Prostate gland (tissue), 2 donors: ENCODE data around the gene ADAMTSL2. TPM values are rescaled to one million over a fixed set of nuclear protein-coding genes. Genes with fewer than 3 reads are reported as not detected.
A peak's percentile ranks its signal among the peaks of the same experiment; 100 is the strongest.

Experiments
- DNase-seq: peaks from one replicate; pipeline ENCODE4 v3.0.0-alpha.2; 2019; ENCODE audit warnings: low spot score
- H3K27ac ChIP-seq, 2 donors: fragments of 200-600 bp; sonication (generic); 2 replicates each; pipeline ENCODE4 v1.5.1; 2017 to 2019
- H3K27me3 ChIP-seq: fragments of 200-600 bp; sonication (generic); replicated peaks from 2 replicates; pipeline ENCODE4 v1.5.1; 2019; ENCODE audit not compliant: insufficient read depth
- H3K36me3 ChIP-seq, 2 donors: fragments of 200-600 bp; sonication (generic); 1 replicate in 1 of 2; 2 replicates in 1 of 2; pipeline versions ENCODE4 v1.5.1 to v1.8.1; 2017 to 2019
- H3K4me1 ChIP-seq: fragments of 200-600 bp; sonication (generic); replicated peaks from 2 replicates; pipeline ENCODE4 v1.5.1; 2019
- H3K4me3 ChIP-seq, 2 donors: fragments of 200-600 bp; sonication (generic); 2 replicates each; pipeline ENCODE4 v1.5.1; 2017 to 2019
- H3K9me3 ChIP-seq: fragments of 200-600 bp; sonication (generic); 2 replicates; pipeline ENCODE4 v1.5.1; 2017
- POLR2A ChIP-seq: fragments of 450-650 bp; IDR thresholded peaks from one replicate; pipeline ENCODE4 v1.6.1; 2016; ENCODE audit warnings: antibody characterized with exemption, mild to moderate bottlenecking
- POLR2AphosphoS5 ChIP-seq: sonication (generic); formaldehyde crosslinking; IDR thresholded peaks from one replicate; pipeline ENCODE4 v1.6.1; 2017; ENCODE audit warnings: antibody characterized with exemption
- WGBS: methylation state at CpG from one replicate; pipeline ENCODE4 v1.1.5; 2018; 5-methylcytosine and 5-hydroxymethylcytosine counted together
- intact Hi-C: fragments of 100-400 bp; cut with DNase I; formaldehyde crosslinking; loops from one replicate; pipeline ENCODE4 v1.14.2; 2022
- total RNA-seq, 2 donors: library from RNA; depleted of rRNA; stranded (reverse); fragments of >200 nt; gene quantifications; one replicate each; pipeline ENCODE4 v1.1.0, GENCODE V29; 2016
- TF ChIP-seq, protein P1 (sequence below), 4 experiments: fragments of 200-600 bp in 2 of 4; fragments of 450-650 bp in 2 of 4; sonication (generic) in 2 of 4; IDR thresholded peaks; 1 replicate in 3 of 4; 2 replicates in 1 of 4; pipeline ENCODE4 v1.5.1; 2016 to 2019; ENCODE audit warnings: antibody characterized with exemption in 4 of 4, mild to moderate bottlenecking in 2 of 4, moderate library complexity in 2 of 4

The ADAMTSL2 gene
- total RNA-seq, 2 donors from 2014 or later = 1.6 to 11.6 TPM

GRCh38 chr9:133525677-133526076, 8.8 kb upstream of the ADAMTSL2 start:
- WGBS = 12% methylated on average over 8 of the region's 8 CpGs
- H3K4me3 ChIP-seq = no peak overlapping the region
- peaks cover 6% of the 10 kb centered on the region for H3K4me1 ChIP-seq
- no peaks in the 10 kb centered on the region for H3K36me3 ChIP-seq
- peak; percentile 65 for DNase-seq
- intact Hi-C loops = no loop called here
- H3K9me3 ChIP-seq = no peaks in the 10 kb centered on the region
- H3K27me3 ChIP-seq = peaks cover 5% of the 10 kb centered on the region
- TF ChIP-seq POLR2A (no peak), POLR2AphosphoS5 (peak; percentile 62)
- no peak overlapping the region for H3K27ac ChIP-seq

DNA sequence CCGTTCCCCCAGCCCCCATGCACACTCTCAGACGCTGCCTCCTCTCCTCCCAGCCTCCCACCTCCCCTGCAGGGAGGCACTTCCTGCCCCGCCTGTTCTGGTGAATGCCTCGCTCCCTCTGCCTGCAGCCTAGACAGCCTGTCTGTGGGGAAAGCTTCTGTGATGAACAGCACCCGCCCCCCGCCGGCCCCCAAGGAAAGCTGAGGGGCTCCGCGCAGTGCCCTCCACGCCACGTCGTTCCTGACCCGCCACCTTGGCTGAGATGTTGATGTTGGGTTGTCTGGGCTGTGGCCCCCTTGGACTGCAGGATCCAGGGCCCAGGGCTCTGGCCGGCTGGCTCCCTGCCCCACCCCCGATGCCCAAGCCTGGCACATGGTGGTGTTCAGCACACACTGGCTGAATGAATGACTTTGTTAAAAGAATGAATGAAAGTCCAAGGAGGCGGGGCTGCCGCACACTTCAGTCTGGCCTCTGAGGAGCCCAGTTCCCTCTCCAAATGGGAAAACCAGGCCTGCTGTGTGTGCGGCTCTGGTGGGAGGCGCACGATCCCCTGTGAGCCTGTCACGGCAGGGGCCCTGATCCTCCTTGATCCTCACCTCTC, 7.7 kb upstream of the ADAMTSL2 start:
- DNase-seq = no peak
- TF ChIP-seq, protein P1, sequence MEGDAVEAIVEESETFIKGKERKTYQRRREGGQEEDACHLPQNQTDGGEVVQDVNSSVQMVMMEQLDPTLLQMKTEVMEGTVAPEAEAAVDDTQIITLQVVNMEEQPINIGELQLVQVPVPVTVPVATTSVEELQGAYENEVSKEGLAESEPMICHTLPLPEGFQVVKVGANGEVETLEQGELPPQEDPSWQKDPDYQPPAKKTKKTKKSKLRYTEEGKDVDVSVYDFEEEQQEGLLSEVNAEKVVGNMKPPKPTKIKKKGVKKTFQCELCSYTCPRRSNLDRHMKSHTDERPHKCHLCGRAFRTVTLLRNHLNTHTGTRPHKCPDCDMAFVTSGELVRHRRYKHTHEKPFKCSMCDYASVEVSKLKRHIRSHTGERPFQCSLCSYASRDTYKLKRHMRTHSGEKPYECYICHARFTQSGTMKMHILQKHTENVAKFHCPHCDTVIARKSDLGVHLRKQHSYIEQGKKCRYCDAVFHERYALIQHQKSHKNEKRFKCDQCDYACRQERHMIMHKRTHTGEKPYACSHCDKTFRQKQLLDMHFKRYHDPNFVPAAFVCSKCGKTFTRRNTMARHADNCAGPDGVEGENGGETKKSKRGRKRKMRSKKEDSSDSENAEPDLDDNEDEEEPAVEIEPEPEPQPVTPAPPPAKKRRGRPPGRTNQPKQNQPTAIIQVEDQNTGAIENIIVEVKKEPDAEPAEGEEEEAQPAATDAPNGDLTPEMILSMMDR (IDR thresholded peaks at IDR 0.05) = no peak
- TF ChIP-seq POLR2A (no peak), POLR2AphosphoS5 (no peak)
- no peak overlapping the region for H3K4me3 ChIP-seq
- H3K9me3 ChIP-seq = no peaks in the 10 kb centered on the region
- peaks cover 6% of the 10 kb centered on the region for H3K4me1 ChIP-seq
- WGBS = 45% methylated on average over 18 of the region's 21 CpGs
- peaks cover 5% of the 10 kb centered on the region for H3K27me3 ChIP-seq
- intact Hi-C loops = no loop called here
- H3K36me3 ChIP-seq = no peaks in the 10 kb centered on the region
- H3K27ac ChIP-seq = no peak overlapping the region

- WGBS = 29% methylated on average over 18 of the region's 18 CpGs
- no peaks in the 10 kb centered on the region for H3K9me3 ChIP-seq
- peaks cover 6% of the 10 kb centered on the region for H3K4me1 ChIP-seq
- no peak overlapping the region for H3K27ac ChIP-seq
- H3K36me3 ChIP-seq = no peaks in the 10 kb centered on the region
- peaks cover 5% of the 10 kb centered on the region for H3K27me3 ChIP-seq
- TF ChIP-seq, protein P1 (IDR thresholded peaks at IDR 0.05) = no peak
- no peak for TF ChIP-seq POLR2A
- TF ChIP-seq POLR2AphosphoS5 = no peak
- intact Hi-C loops = no loop called here
- no peak overlapping the region for H3K4me3 ChIP-seq
- no peak for DNase-seq
Observed at GRCh38 chr9:133527444-133527920, 7.0 kb upstream of the ADAMTSL2 start.

DNA sequence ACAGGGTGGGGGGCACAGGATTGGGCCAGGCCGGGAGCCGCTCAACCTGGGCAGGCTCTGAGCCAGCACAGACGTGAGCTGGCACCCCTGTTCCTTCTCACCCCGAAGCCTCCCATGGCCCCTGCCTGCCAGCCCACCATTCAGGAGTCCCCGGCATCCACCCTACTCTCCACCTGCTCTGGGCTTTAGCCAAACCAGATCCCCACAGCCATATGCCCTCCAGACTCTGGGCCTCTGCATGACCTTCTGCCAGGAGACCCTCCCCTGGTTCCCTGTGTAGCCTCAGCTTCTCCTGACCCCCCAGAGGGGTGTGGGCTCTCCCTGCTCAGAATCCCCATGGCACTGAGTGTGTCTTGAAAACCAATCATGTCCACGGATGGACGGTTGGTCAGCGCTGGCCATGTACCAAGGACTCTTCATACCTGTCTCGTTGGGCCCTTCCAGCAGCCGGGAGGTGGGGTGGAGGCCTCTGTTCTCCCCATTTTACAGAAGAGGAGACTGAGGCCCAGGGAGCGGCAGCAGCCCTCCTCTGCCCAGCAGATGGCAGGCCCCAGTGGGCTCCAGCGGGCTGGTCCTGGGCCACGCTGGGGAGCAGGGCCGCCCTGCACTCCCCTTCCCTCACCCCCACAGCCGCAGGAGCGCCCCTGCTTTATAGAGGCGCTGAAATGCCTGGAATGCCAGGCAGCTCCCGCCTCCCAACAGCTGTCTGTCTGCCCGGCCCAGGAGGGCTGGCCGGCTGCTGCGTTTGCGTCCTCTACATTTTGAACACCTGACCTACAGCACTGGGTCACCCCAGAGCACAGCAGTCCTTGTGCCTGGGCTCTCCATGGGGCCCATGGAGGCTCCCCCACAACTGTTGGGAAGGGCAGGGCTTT, 6.3 kb upstream of the ADAMTSL2 start:
- peaks cover 5% of the 10 kb centered on the region for H3K27me3 ChIP-seq
- H3K4me3 ChIP-seq = no peak overlapping the region
- 40% methylated on average over 19 of the region's 22 CpGs for WGBS
- H3K27ac ChIP-seq = no peak overlapping the region
- TF ChIP-seq POLR2A = no peak
- no peak for TF ChIP-seq POLR2AphosphoS5
- TF ChIP-seq, protein P1 (IDR thresholded peaks at IDR 0.05) = no peak
- intact Hi-C loops = no loop called here
- H3K4me1 ChIP-seq = peaks cover 6% of the 10 kb centered on the region
- no peak for DNase-seq
- no peaks in the 10 kb centered on the region for H3K36me3 ChIP-seq
- H3K9me3 ChIP-seq = no peaks in the 10 kb centered on the region

DNA sequence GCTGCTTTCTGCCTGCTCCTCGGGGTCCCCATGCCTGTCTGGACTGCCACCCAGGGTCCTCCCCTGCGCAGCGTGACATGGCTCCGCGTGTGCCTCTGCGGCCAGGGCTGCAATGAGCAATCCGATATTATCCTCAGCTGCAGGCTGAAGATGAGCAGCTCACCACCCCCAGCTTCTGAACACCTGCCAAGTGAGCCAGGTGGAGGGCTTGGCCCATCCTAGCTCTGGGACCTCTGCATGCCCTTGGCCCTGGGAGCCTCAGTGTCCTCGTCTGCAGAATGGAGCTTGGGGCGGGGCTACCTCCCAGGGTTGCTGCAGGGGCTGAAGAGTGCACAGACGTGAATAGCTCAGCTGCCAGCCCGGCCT, 5.6 kb upstream of the ADAMTSL2 start:
- intact Hi-C loops = no loop called here

More for the DNA sequence above, 5.6 kb upstream of the ADAMTSL2 start:
- H3K4me3 ChIP-seq = no peak overlapping the region
- H3K27ac ChIP-seq = no peak overlapping the region
- H3K4me1 ChIP-seq = peaks cover 6% of the 10 kb centered on the region
- no peak for TF ChIP-seq POLR2AphosphoS5
- TF ChIP-seq, protein P1 (IDR thresholded peaks at IDR 0.05) = no peak
- no peak for TF ChIP-seq POLR2A
- 54% methylated on average over 11 of the region's 11 CpGs for WGBS
- H3K36me3 ChIP-seq = no peaks in the 10 kb centered on the region
- H3K27me3 ChIP-seq = peaks cover 5% of the 10 kb centered on the region
- H3K9me3 ChIP-seq = no peaks in the 10 kb centered on the region
- DNase-seq = no peak
